Adipocyte (in vitro differentiated cells): Measurements from ENCODE around the gene FAM89B.

ENCODE experiments used
- DNase-seq: peaks from one replicate; pipeline ENCODE4 v3.0.0-alpha.2; 2015; ENCODE audit warnings: low read depth
- H3K27me3 ChIP-seq: replicated peaks from 2 replicates; pipeline ENCODE4 v1.7.0; 2013; ENCODE audit warnings: mild to moderate bottlenecking, low read length, moderate library complexity; ENCODE audit not compliant: control insufficient read depth, insufficient read depth
- H3K36me3 ChIP-seq: 2 replicates; pipeline ENCODE4 v1.7.0; 2013; ENCODE audit warnings: low read length, mild to moderate bottlenecking, moderate library complexity; ENCODE audit not compliant: control insufficient read depth, insufficient read depth, severe bottlenecking
- H3K4me1 ChIP-seq: 2 replicates; pipeline ENCODE4 v1.7.0; 2013; ENCODE audit warnings: mild to moderate bottlenecking, low read length, moderate library complexity; ENCODE audit not compliant: control insufficient read depth, insufficient read depth
- H3K4me3 ChIP-seq: 2 replicates; pipeline ENCODE4 v1.7.0; 2013; ENCODE audit warnings: mild to moderate bottlenecking, low read length, moderate library complexity
- H3K9ac ChIP-seq: 2 replicates; pipeline ENCODE4 v1.7.0; 2013; ENCODE audit warnings: mild to moderate bottlenecking, low read length, moderate library complexity
- H3K9me3 ChIP-seq: 2 replicates; pipeline ENCODE4 v1.7.0; 2013; ENCODE audit warnings: mild to moderate bottlenecking, low read length, moderate library complexity; ENCODE audit not compliant: control insufficient read depth

Gene FAM89B

GRCh38 chr11:65580031-65580692 lies 7.8 kb downstream of the FAM89B start:
- Histone ChIP-seq H3K27me3 (no peaks in the 10 kb centered on the region), H3K36me3 (peaks cover 19% of the 10 kb centered on the region)
- DNase-seq, result no peak

GRCh38 chr11:65580756-65581155 lies 8.4 kb downstream of the FAM89B start:
- DNase-seq, result no peak
- H3K4me1 ChIP-seq, result peaks cover 20% of the 10 kb centered on the region
- no peaks in the 10 kb centered on the region for H3K27me3 ChIP-seq
- no peaks in the 10 kb centered on the region for H3K9me3 ChIP-seq
- H3K4me3 ChIP-seq, result no peak overlapping the region
- H3K36me3 ChIP-seq, result peaks cover 19% of the 10 kb centered on the region
- no peak overlapping the region for H3K9ac ChIP-seq

More at GRCh38 chr11:65580031-65580692, 7.8 kb downstream of the FAM89B start:
- peaks cover 25% of the 10 kb centered on the region for H3K4me1 ChIP-seq
- H3K9ac ChIP-seq, result no peak overlapping the region
- no peaks in the 10 kb centered on the region for H3K9me3 ChIP-seq
- no peak overlapping the region for H3K4me3 ChIP-seq

DNA sequence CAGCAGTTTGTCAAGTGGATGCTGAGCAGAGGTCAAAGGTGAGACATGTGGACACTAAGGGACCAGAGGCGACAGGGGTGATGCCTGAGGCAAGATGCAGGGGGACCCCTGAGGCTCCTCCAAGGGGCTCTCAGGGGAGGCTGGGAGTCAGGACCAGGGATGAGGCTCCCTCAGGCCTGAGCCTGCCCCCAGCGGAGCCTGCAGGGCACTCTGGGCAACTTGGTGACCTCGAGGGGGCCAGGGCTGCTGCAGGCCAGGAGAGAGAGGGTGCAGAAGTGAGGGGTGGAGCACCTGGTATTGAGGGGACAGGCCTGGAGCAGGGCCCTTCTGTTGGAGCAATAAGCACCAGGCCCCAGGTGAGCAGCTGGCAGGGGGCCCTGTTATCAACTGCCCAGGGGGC lies 9.6 kb downstream of the FAM89B start:
- no peak for DNase-seq
- peaks cover 19% of the 10 kb centered on the region for H3K36me3 ChIP-seq
- no peak overlapping the region for H3K9ac ChIP-seq
- no peak overlapping the region for H3K4me3 ChIP-seq
- no peaks in the 10 kb centered on the region for H3K9me3 ChIP-seq
- H3K27me3 ChIP-seq, result no peaks in the 10 kb centered on the region
- H3K4me1 ChIP-seq, result peaks cover 15% of the 10 kb centered on the region

DNA sequence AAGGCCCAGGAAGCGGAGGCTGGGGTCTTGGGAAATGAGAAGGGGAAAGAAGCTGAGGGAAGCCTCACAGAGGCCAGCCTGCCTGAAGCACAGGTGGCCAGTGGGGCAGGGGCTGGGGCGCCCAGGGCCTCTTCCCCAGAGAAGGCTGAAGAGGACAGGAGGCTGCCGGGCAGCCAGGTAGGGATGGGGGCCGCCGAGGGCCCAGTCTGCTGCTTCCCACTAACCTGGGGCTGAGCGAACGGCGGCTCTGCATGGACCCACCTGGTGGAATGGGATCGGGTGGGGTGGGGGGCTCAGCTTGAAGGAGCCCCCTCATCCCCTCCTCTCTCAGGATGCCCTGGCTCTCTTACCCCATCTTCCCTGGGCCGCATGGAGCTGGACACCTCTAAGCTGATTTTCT lies 11.3 kb downstream of the FAM89B start:
- H3K27me3 ChIP-seq, result no peaks in the 10 kb centered on the region
- no peak for DNase-seq
- H3K4me3 ChIP-seq, result no peak overlapping the region
- peaks cover 19% of the 10 kb centered on the region for H3K4me1 ChIP-seq
- H3K36me3 ChIP-seq, result peaks cover 19% of the 10 kb centered on the region
- no peak overlapping the region for H3K9ac ChIP-seq
- H3K9me3 ChIP-seq, result no peaks in the 10 kb centered on the region

GRCh38 chr11:65584106-65584505 lies 11.8 kb downstream of the FAM89B start:
- H3K4me3 ChIP-seq, result no peak overlapping the region
- no peak for DNase-seq
- H3K36me3 ChIP-seq, result peaks cover 19% of the 10 kb centered on the region

DNA sequence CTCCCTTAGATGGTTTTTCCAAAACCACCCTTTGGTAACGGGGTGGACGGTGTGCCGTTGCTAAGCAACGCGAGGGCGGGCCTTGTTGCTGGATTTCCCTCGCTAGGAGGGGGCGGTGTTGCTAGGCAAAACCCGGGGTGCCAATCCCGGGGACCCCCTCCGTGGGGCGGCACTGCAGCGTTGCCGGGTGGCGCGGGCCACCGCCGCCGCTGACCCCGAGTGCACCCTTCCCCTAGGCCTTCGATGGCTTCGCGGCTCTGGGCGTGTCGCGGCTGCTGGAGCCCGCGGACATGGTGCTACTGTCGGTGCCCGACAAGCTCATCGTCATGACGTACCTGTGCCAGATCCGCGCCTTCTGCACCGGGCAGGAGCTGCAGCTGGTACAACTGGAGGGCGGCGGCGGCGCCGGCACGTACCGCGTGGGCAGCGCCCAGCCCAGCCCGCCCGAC lies 12.4 kb downstream of the FAM89B start:
- Histone ChIP-seq H3K36me3 (peaks cover 18% of the 10 kb centered on the region), H3K4me1 (peaks cover 19% of the 10 kb centered on the region), H3K9me3 (no peaks in the 10 kb centered on the region), H3K27me3 (no peaks in the 10 kb centered on the region), H3K9ac (no peak overlapping the region), H3K4me3 (no peak overlapping the region)
- DNase-seq, result no peak

More at GRCh38 chr11:65584106-65584505, 11.8 kb downstream of the FAM89B start:
- Histone ChIP-seq H3K9me3 (no peaks in the 10 kb centered on the region), H3K27me3 (no peaks in the 10 kb centered on the region), H3K4me1 (peaks cover 19% of the 10 kb centered on the region), H3K9ac (no peak overlapping the region)

DNA sequence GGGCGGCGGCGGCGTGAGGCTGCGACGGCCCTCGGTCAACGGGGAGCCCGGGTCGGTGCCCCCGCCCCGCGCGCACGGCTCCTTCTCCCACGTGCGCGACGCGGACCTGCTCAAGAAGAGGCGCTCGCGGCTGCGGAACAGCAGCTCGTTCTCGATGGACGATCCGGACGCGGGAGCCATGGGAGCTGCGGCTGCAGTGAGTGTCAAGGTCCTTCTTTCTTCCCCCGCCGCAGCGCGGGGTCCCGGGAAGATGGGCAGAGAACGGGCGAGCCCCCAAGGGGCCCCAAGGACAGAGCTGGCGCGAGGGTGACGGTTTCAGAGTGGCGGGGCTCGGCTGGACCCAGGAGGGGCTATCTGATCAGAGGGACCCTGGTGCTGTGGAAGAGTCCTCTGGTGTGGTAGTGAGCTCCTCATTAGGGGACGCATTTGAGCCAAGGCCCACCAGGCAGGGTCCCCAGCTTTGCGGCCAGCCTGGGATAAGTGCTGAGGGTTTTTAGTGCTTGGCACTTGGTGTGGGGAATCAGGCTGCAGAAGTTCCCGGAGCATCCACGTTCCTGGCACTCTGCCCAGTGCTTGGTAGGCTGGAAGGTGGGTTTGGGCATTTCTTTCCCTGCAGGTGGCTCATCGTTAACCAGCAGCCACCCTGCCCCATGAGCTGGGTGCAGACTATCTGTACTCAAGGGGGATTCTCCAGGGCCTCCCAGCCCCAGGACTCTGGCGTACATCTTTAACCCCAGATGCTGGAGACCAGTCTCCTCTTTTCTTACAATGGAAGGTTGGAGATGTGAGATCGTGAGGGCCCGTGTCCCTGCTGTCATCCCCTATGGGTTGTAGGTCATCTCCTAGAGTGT lies 13.3 kb downstream of the FAM89B start:
- H3K27me3 ChIP-seq, result no peaks in the 10 kb centered on the region
- peaks cover 19% of the 10 kb centered on the region for H3K4me1 ChIP-seq
- H3K9me3 ChIP-seq, result no peaks in the 10 kb centered on the region
- no peak overlapping the region for H3K4me3 ChIP-seq
- no peak for DNase-seq
- H3K9ac ChIP-seq, result no peak overlapping the region
- H3K36me3 ChIP-seq, result peaks cover 18% of the 10 kb centered on the region

DNA sequence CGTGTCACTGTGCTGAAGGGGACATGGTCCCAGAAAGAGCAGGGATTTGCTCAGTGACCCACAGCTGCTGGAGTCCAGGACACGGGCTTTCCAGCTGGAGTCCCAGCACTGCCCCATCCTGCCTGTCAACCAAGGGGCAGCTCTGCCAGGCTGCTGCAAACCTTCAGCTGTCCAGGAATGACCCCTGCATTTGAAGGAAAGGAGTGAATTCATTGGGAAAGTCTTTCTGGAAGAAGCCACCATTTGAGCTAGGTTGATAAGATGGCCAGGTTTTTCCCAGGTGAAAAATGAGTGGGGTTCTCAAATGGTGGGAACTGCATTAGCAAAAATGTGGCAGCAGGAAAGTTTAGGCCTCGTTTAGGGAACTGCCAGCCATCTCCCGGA lies 13.9 kb downstream of the FAM89B start:
- H3K9me3 ChIP-seq, result no peaks in the 10 kb centered on the region
- H3K4me3 ChIP-seq, result no peak overlapping the region
- no peak overlapping the region for H3K9ac ChIP-seq
- peaks cover 19% of the 10 kb centered on the region for H3K4me1 ChIP-seq
- no peak for DNase-seq
- peaks cover 18% of the 10 kb centered on the region for H3K36me3 ChIP-seq
- H3K27me3 ChIP-seq, result no peaks in the 10 kb centered on the region

GRCh38 chr11:65586676-65587075 lies 14.3 kb downstream of the FAM89B start:
- DNase-seq, result no peak
- Histone ChIP-seq H3K4me1 (peaks cover 19% of the 10 kb centered on the region), H3K4me3 (no peak overlapping the region), H3K36me3 (peaks cover 16% of the 10 kb centered on the region), H3K9ac (peak overlapping the region; percentile 75), H3K27me3 (no peaks in the 10 kb centered on the region), H3K9me3 (no peaks in the 10 kb centered on the region)

DNA sequence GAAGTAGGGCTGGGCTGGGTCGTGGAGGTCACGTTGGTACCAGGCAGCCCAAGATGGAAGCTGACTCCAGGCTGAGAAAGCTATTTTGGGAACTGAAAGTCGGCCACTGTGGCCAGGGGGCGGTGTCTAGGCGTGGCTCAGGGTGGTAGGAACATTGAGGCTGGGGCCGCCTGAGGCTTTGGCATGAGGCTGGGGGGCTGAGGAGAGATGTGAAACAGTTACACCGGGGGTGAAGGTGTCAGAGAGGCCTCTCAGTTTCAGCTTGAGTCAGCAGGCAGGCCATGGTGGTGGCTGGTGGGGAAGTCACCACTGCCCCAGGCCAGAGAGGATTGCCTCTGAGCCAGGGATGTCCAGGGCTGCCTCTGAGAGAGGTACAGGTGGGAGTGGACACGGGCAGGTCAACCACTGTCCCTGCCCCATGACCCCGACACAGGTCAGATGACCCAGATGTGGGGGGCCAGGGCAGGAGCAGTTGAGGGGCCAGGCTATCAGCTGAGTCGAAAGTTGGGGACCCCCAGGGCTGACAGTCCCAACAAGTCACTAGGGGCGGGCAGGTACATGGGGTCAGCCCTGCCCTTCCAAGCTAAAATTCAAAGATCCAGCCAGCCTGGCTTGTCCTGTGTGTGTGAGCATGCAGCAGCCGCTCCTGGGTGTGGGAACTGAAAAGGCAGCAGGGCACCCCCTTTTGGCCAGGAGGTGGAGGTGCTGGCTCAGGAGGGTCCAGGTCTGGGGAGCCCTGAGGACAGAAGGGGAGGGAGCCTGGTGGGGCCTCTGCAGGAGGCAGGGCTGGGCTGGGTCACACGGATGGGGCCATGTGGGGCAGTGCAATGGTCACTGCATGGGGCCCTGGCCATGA lies 16.1 kb downstream of the FAM89B start:
- no peaks in the 10 kb centered on the region for H3K9me3 ChIP-seq
- peaks cover 19% of the 10 kb centered on the region for H3K4me1 ChIP-seq
- peak overlapping the region; percentile 75 for H3K9ac ChIP-seq
- H3K36me3 ChIP-seq, result peaks cover 13% of the 10 kb centered on the region
- H3K27me3 ChIP-seq, result no peaks in the 10 kb centered on the region
- peak; percentile 46 for DNase-seq
- H3K4me3 ChIP-seq, result no peak overlapping the region
